Stomach smooth muscle (tissue), 2 donors: Measurements from ENCODE around the gene NUDT2.

Experiments
- H3K27ac ChIP-seq: one replicate; pipeline ENCODE4 v1.7.0; 2013; ENCODE audit warnings: mild to moderate bottlenecking, low read length, inconsistent platforms
- H3K27me3 ChIP-seq, 2 donors: one replicate each; pipeline ENCODE4 v1.7.0; 2013; ENCODE audit warnings: low read length in 2 of 2; ENCODE audit not compliant: insufficient read depth in 2 of 2, control insufficient read depth in 1 of 2
- H3K36me3 ChIP-seq, 2 donors: one replicate each; pipeline ENCODE4 v1.7.0; 2013; ENCODE audit warnings: low read length in 2 of 2; ENCODE audit not compliant: control insufficient read depth in 2 of 2, insufficient read depth in 2 of 2
- H3K4me1 ChIP-seq: one replicate; pipeline ENCODE4 v1.7.0; 2013; ENCODE audit warnings: low read length; ENCODE audit not compliant: control insufficient read depth, insufficient read depth
- H3K4me3 ChIP-seq, 2 donors: one replicate each; pipeline ENCODE4 v1.7.0; 2013; ENCODE audit warnings: low read length in 2 of 2
- H3K9ac ChIP-seq, 2 donors: one replicate each; pipeline ENCODE4 v1.7.0; 2013; ENCODE audit warnings: low read length in 2 of 2, mild to moderate bottlenecking in 1 of 2
- H3K9me3 ChIP-seq, 2 donors: one replicate each; pipeline ENCODE4 v1.7.0; 2013; ENCODE audit warnings: low read length in 2 of 2; ENCODE audit not compliant: control insufficient read depth in 2 of 2
- donor health status: healthy.
- donor health status: Pancreatic carcinoma.

The NUDT2 gene

DNA sequence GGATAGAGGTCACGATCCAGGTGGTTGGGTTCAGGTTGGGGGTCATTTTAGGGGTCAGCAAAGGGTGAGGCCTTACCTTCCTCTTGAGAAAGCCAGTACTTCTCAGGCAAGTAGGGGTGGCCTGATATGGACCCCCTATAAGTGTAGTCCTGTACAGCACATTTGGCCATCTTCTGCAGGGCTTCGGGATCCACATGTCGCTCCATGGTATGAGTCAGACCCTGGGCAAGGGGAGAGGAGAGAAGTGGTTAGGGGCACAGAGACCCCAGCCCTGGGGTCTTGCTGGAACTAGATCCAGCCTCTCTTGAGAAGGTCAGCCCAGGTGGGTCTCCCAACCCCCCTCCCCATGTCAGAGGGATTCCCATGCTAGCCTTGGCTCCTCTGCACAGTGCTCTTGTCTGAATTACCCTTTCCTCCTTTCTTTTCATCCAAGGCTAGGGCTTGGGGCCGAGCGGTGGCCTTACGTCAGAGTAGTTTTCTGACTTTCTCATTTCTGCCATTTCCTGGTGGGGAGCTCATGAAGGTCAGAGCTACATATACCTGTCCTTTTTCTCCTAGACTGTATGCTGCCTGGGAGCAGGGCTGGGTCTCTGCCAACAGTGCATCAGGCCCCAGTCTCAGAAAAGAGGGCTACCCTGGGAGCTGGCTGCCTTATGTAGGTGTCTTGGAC, 56.3 kb downstream of the NUDT2 start:
- Histone ChIP-seq H3K4me3 (no peak overlapping the region), H3K9me3 (no peaks in the 10 kb centered on the region), H3K36me3 (no peaks in the 10 kb centered on the region), H3K27me3 (no peaks in the 10 kb centered on the region), H3K27ac (no peak overlapping the region), H3K4me1 (peaks cover 8% of the 10 kb centered on the region), H3K9ac (no peak overlapping the region)

- no peaks in the 10 kb centered on the region for H3K4me1 ChIP-seq
- H3K27me3 ChIP-seq: no peaks in the 10 kb centered on the region
- H3K9me3 ChIP-seq: no peaks in the 10 kb centered on the region
- no peak overlapping the region for H3K4me3 ChIP-seq
- H3K36me3 ChIP-seq: no peaks in the 10 kb centered on the region
- no peak overlapping the region for H3K27ac ChIP-seq
- H3K9ac ChIP-seq: no peak overlapping the region
Observed at GRCh38 chr9:34386656-34387055, 57.3 kb downstream of the NUDT2 start.

DNA sequence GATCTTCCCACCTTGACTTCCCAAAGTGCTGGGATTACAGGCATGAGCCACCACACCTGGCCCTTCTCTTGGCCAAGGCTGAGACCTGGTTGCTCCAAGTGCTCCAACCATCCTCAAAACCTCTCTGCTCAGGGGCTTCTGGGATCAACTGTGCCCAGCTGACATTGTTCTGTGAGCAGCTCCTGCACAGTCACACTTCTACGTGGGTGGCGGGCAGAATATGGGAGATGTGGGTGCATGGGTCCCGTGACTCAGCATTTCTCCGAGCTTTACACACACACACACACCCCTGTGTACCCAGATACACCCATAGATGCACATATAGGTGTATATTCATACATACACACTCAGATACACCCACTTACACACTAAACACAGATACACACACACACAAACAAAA, 57.9 kb downstream of the NUDT2 start:
- H3K4me1 ChIP-seq: no peaks in the 10 kb centered on the region
- H3K9ac ChIP-seq: no peak overlapping the region
- H3K27ac ChIP-seq: no peak overlapping the region
- H3K36me3 ChIP-seq: no peaks in the 10 kb centered on the region
- no peak overlapping the region for H3K4me3 ChIP-seq
- H3K9me3 ChIP-seq: no peaks in the 10 kb centered on the region
- no peaks in the 10 kb centered on the region for H3K27me3 ChIP-seq

- H3K27me3 ChIP-seq: no peaks in the 10 kb centered on the region
- no peak overlapping the region for H3K4me3 ChIP-seq
Observed at GRCh38 chr9:34392511-34392910, 63.1 kb downstream of the NUDT2 start.

More at GRCh38 chr9:34392511-34392910, 63.1 kb downstream of the NUDT2 start:
- Histone ChIP-seq H3K9me3 (no peaks in the 10 kb centered on the region), H3K27ac (no peak overlapping the region), H3K4me1 (no peaks in the 10 kb centered on the region), H3K36me3 (peaks cover 0 to 2% of the 10 kb centered on the region in 2 donors), H3K9ac (no peak overlapping the region)
